Muscle layer of colon (tissue), 2 donors: ENCODE measurements around the gene PCDHA2.

Experiments
- H3K27ac ChIP-seq: one replicate; pipeline ENCODE4 v1.7.0; 2013; ENCODE audit warnings: low read depth, mild to moderate bottlenecking, low read length, moderate library complexity
- H3K27me3 ChIP-seq, 2 donors: one replicate each; pipeline ENCODE4 v1.7.0; 2013; ENCODE audit warnings: low read length in 2 of 2, mild to moderate bottlenecking in 2 of 2; ENCODE audit not compliant: insufficient read depth in 2 of 2, control insufficient read depth in 1 of 2
- H3K36me3 ChIP-seq: one replicate; pipeline ENCODE4 v1.7.0; 2013; ENCODE audit warnings: mild to moderate bottlenecking, low read length; ENCODE audit not compliant: insufficient read depth
- H3K4me1 ChIP-seq: one replicate; pipeline ENCODE4 v1.7.0; 2013; ENCODE audit warnings: mild to moderate bottlenecking, low read length; ENCODE audit not compliant: insufficient read depth
- H3K4me3 ChIP-seq, 2 donors: one replicate each; pipeline ENCODE4 v1.7.0; 2013; ENCODE audit warnings: low read length in 2 of 2, low read depth in 1 of 2, mild to moderate bottlenecking in 1 of 2, moderate library complexity in 1 of 2
- H3K9ac ChIP-seq: one replicate; pipeline ENCODE4 v1.7.0; 2013; ENCODE audit warnings: low read length
- H3K9me3 ChIP-seq: one replicate; pipeline ENCODE4 v1.7.0; 2013; ENCODE audit warnings: mild to moderate bottlenecking, low read length
- donor health status: abdominal sarcoma.
- donor health status: Adenocarcinoma of cecum.

PCDHA2 gene

DNA sequence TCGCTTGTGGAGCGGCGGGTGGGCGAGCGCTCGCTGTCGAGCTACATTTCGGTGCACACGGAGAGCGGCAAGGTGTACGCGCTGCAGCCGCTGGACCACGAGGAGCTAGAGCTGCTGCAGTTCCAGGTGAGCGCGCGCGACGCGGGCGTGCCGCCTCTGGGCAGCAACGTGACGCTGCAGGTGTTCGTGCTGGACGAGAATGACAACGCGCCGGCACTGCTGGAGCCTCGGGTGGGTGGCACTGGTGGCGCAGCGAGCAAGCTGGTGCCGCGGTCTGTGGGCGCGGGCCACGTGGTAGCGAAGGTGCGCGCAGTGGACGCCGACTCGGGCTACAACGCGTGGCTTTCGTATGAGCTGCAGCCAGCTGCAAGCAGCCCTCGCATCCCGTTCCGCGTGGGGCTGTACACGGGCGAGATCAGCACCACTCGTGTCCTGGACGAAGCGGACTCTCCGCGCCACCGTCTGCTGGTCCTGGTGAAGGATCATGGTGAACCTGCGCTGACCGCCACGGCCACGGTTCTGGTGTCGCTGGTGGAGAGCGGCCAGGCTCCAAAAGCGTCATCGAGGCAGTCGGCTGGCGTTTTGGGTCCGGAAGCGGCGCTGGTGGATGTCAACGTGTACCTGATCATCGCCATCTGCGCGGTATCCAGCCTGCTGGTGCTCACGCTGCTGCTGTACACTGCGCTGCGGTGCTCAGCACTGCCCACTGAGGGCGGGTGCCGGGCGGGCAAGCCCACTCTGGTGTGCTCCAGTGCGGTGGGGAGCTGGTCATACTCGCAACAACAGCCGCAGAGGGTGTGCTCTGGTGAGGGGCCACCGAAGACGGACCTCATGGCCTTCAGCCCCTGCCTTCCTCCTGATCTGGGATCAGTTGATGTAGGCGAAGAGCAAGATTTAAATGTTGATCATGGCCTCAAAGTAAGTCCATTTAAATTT lies 48.4 kb downstream of the PCDHA2 start:
- no peaks in the 10 kb centered on the region for H3K4me1 ChIP-seq
- H3K9ac ChIP-seq: no peak overlapping the region
- no peak overlapping the region for H3K27ac ChIP-seq
- no peaks in the 10 kb centered on the region for H3K27me3 ChIP-seq
- H3K9me3 ChIP-seq: no peaks in the 10 kb centered on the region
- no peaks in the 10 kb centered on the region for H3K36me3 ChIP-seq
- no peak overlapping the region for H3K4me3 ChIP-seq
